ENCODE measurements around the gene SPACA6. TPM values are rescaled to one million over a fixed set of nuclear protein-coding genes. Genes with fewer than 3 reads are reported as not detected.

Gene SPACA6
- total and polyA plus RNA-seq, 10 of the 15 experiments (the other 5 are each of a cell fraction or from before 2014, with no cell fraction given) = 0.31 to 6.5 (median 1.7) TPM

- Histone ChIP-seq H4K20me1 (ENCODE audit: control insufficient read depth, insufficient read depth) (no peaks in the 10 kb centered on the region), H2AFZ (ENCODE audit: control insufficient read depth, low read depth, low read length) (no peak overlapping the region), H3K27ac (ENCODE audit: control insufficient read depth, insufficient read depth) (no peak overlapping the region), H3K4me1 (ENCODE audit: control insufficient read depth, insufficient read depth, low read length) (no peaks in the 10 kb centered on the region), H3K4me2 (ENCODE audit: control insufficient read depth, insufficient read depth) (no peak overlapping the region), H3K9me3 (replicated peaks; ENCODE audit: control insufficient read depth, insufficient read depth, low read length) (no peaks in the 10 kb centered on the region), H3K9ac (ENCODE audit: control insufficient read depth, insufficient read depth, low read length) (no peak overlapping the region), H3K27me3 (replicated peaks in 1 of 2; ENCODE audit: control insufficient read depth in 2 of 2, insufficient read depth in 2 of 2, low read length in 1 of 2) (no peaks in the 10 kb centered on the region), H3K4me3 (no peak overlapping the region), H3K79me2 (ENCODE audit: control insufficient read depth, insufficient read depth, low read length) (no peaks in the 10 kb centered on the region), H3K36me3 (ENCODE audit: control insufficient read depth in 2 of 2, insufficient read depth in 2 of 2, low read length in 1 of 2) (no peaks in the 10 kb centered on the region)
- 37% methylated on average over 8 of the region's 11 CpGs for WGBS (ENCODE audit: insufficient coverage, insufficient replicate concordance, low lambda C conversion rate, missing lambda C conversion rate)
- ChIA-PET CTCF (interaction anchor here (1.2 to 4.9 kb wide), 3 partner anchors 13 to 162 kb away, joined by 4 to 22 read pairs (median 4); no protein-coding TSS in a partner anchor), SMC1A (ENCODE audit: uncharacterized antibody, unreplicated experiment) (no interaction called here), POLR2A (no interaction called here), RAD21 (ENCODE audit: unreplicated experiment) (no interaction called here)
- FAIRE-seq (no peak), DNase-seq (ENCODE audit: low read depth, low spot score) (no peak), ATAC-seq (no peak)
- intact Hi-C loops (cut with micrococcal nuclease; ENCODE audit: unreplicated experiment) = no loop called here
- in situ Hi-C loops (cut with MboI) = no loop called here
- BruUV-seq (replicated peaks) = no TSS peak
- no peak for TF ChIP-seq FOXM1 (IDR thresholded peaks at IDR 0.05; ENCODE audit: low read depth, low read length)
- 0 out of 2 replicates have a peak, but pooled peaks have one; percentile 5 for TF ChIP-seq NFYB (IDR thresholded peaks at IDR 0.05; ENCODE audit: insufficient read depth, low read depth, low read length)
Observed at GRCh38 chr19:51676566-51677083, 16.5 kb upstream of the SPACA6 start.

GRCh38 chr19:51680474-51680873, 12.7 kb upstream of the SPACA6 start:
- no peaks in the 10 kb centered on the region for H3K36me3 ChIP-seq (ENCODE audit: control insufficient read depth in 2 of 2, insufficient read depth in 2 of 2, low read length in 1 of 2)
- no peak overlapping the region for H3K4me2 ChIP-seq (ENCODE audit: control insufficient read depth, insufficient read depth)
- intact Hi-C loops (cut with micrococcal nuclease; ENCODE audit: unreplicated experiment) = no loop called here
- RAD21 ChIA-PET (ENCODE audit: unreplicated experiment) = no interaction called here
- whole genome bisulfite sequencing (ENCODE audit: insufficient coverage, insufficient replicate concordance, low lambda C conversion rate, missing lambda C conversion rate) = 6% methylated on average over 1 of the region's 1 CpG
- no TSS peak for BruUV-seq (replicated peaks)
- H2AFZ ChIP-seq (ENCODE audit: control insufficient read depth, low read depth, low read length) = no peak overlapping the region
- no peak overlapping the region for H3K27ac ChIP-seq (ENCODE audit: control insufficient read depth, insufficient read depth)
- DNase-seq (ENCODE audit: low read depth, low spot score) = no peak
- POLR2A ChIA-PET = no interaction called here
- SMC1A ChIA-PET (ENCODE audit: uncharacterized antibody, unreplicated experiment) = interaction anchor here (0.8 to 2.0 kb wide), 2 partner anchors 23 to 201 kb away, joined by 3 to 5 read pairs; no protein-coding TSS in a partner anchor
- H3K4me3 ChIP-seq = no peak overlapping the region
- ATAC-seq = no peak
- H3K9ac ChIP-seq (ENCODE audit: control insufficient read depth, insufficient read depth, low read length) = no peak overlapping the region
- FAIRE-seq = no peak
- H3K79me2 ChIP-seq (ENCODE audit: control insufficient read depth, insufficient read depth, low read length) = no peaks in the 10 kb centered on the region
- no peaks in the 10 kb centered on the region for H3K27me3 ChIP-seq (replicated peaks in 1 of 2; ENCODE audit: control insufficient read depth in 2 of 2, insufficient read depth in 2 of 2, low read length in 1 of 2)
- no peaks in the 10 kb centered on the region; the same call in 2 of the 3 replicates for H3K9me3 ChIP-seq (replicated peaks; ENCODE audit: control insufficient read depth, insufficient read depth, low read length)
- in situ Hi-C loops (cut with MboI) = no loop called here
- H3K4me1 ChIP-seq (ENCODE audit: control insufficient read depth, insufficient read depth, low read length) = no peaks in the 10 kb centered on the region
- CTCF ChIA-PET = interaction anchor here (1.6 kb wide), 1 partner anchor 97 kb away, joined by 5 read pairs; no protein-coding TSS in a partner anchor
- TF ChIP-seq ZBED1 (IDR thresholded peaks at IDR 0.05; ENCODE audit: borderline replicate concordance) (no peak), NR2C2 (IDR thresholded peaks at IDR 0.05; ENCODE audit: borderline replicate concordance, control insufficient read depth, insufficient read length, low read depth) (no peak), PAX5 (IDR thresholded peaks at IDR 0.05; ENCODE audit: borderline replicate concordance, low read depth, low read length) (no peak), ZZZ3 (IDR thresholded peaks at IDR 0.05; ENCODE audit: control insufficient read depth, insufficient read length, low read depth) (no peak), JUND (IDR thresholded peaks at IDR 0.05; ENCODE audit: low read depth, low read length) (no peak), PKNOX1 (IDR thresholded peaks at IDR 0.05) (no peak), RCOR1 (conservative IDR thresholded peaks at IDR 0.05; ENCODE audit: low read depth, low read length) (no peak), EZH2 (IDR thresholded peaks at IDR 0.05; ENCODE audit: borderline replicate concordance, control insufficient read depth, low read depth, low read length) (no peak), ZNF217 (IDR thresholded peaks at IDR 0.05) (no peak), EED (IDR thresholded peaks at IDR 0.05; ENCODE audit: low read depth) (no peak), MEF2A (IDR thresholded peaks at IDR 0.05; ENCODE audit: insufficient read depth, low read depth, low read length) (no peak), SMAD1 (IDR thresholded peaks at IDR 0.05; ENCODE audit: low read depth, partially characterized antibody) (no peak)
- H4K20me1 ChIP-seq (ENCODE audit: control insufficient read depth, insufficient read depth) = no peaks in the 10 kb centered on the region

All from GM12878 (cell line).